Activated naive CD8-positive, alpha-beta T cell (primary cell): ENCODE measurements around the gene FAT1.

Source experiments
- H3K27ac Mint-ChIP-seq: one replicate; pipeline ENCODE4 v1.8.0; 2021; ENCODE audit warnings: mixed read lengths
- H3K27me3 Mint-ChIP-seq: one replicate; pipeline ENCODE4 v1.8.0; 2021; ENCODE audit warnings: mixed read lengths
- H3K36me3 Mint-ChIP-seq: one replicate; pipeline ENCODE4 v1.8.0; 2021; ENCODE audit warnings: mixed read lengths
- H3K4me1 Mint-ChIP-seq: one replicate; pipeline ENCODE4 v1.8.0; 2021; ENCODE audit warnings: low read depth, mixed read lengths
- H3K4me3 Mint-ChIP-seq: one replicate; pipeline ENCODE4 v1.8.0; 2021; ENCODE audit warnings: mild to moderate bottlenecking, mixed read lengths
- H3K9me3 Mint-ChIP-seq: one replicate; pipeline ENCODE4 v1.8.0; 2021; ENCODE audit warnings: low read depth, mixed read lengths

Gene FAT1

GRCh38 chr4:186701273-186701672, 22.4 kb downstream of the FAT1 start:
- Mint-ChIP-seq H3K27ac (no peak overlapping the region), H3K27me3 (no peaks in the 10 kb centered on the region), H3K4me1 (no peaks in the 10 kb centered on the region), H3K36me3 (no peaks in the 10 kb centered on the region), H3K9me3 (no peaks in the 10 kb centered on the region), H3K4me3 (no peak overlapping the region)

GRCh38 chr4:186700746-186701145, 22.9 kb downstream of the FAT1 start:
- H3K4me3 Mint-ChIP-seq: no peak overlapping the region
- no peaks in the 10 kb centered on the region for H3K36me3 Mint-ChIP-seq
- H3K27me3 Mint-ChIP-seq: no peaks in the 10 kb centered on the region
- no peaks in the 10 kb centered on the region for H3K9me3 Mint-ChIP-seq
- H3K4me1 Mint-ChIP-seq: no peaks in the 10 kb centered on the region
- no peak overlapping the region for H3K27ac Mint-ChIP-seq

- Mint-ChIP-seq H3K27ac (no peak overlapping the region), H3K4me3 (no peak overlapping the region), H3K4me1 (no peaks in the 10 kb centered on the region), H3K9me3 (no peaks in the 10 kb centered on the region), H3K27me3 (no peaks in the 10 kb centered on the region), H3K36me3 (no peaks in the 10 kb centered on the region)
These were observed 23.7 kb downstream of the FAT1 start for GRCh38 chr4:186699881-186700397.

GRCh38 chr4:186699298-186699697, 24.4 kb downstream of the FAT1 start:
- H3K9me3 Mint-ChIP-seq: no peaks in the 10 kb centered on the region
- H3K4me1 Mint-ChIP-seq: no peaks in the 10 kb centered on the region
- no peak overlapping the region for H3K27ac Mint-ChIP-seq
- H3K36me3 Mint-ChIP-seq: no peaks in the 10 kb centered on the region
- no peak overlapping the region for H3K4me3 Mint-ChIP-seq
- no peaks in the 10 kb centered on the region for H3K27me3 Mint-ChIP-seq

GRCh38 chr4:186698525-186698924, 25.1 kb downstream of the FAT1 start:
- H3K36me3 Mint-ChIP-seq: no peaks in the 10 kb centered on the region
- H3K4me3 Mint-ChIP-seq: no peak overlapping the region
- no peaks in the 10 kb centered on the region for H3K27me3 Mint-ChIP-seq
- no peaks in the 10 kb centered on the region for H3K9me3 Mint-ChIP-seq
- H3K27ac Mint-ChIP-seq: no peak overlapping the region
- no peaks in the 10 kb centered on the region for H3K4me1 Mint-ChIP-seq

GRCh38 chr4:186698028-186698427, 25.6 kb downstream of the FAT1 start:
- Mint-ChIP-seq H3K36me3 (no peaks in the 10 kb centered on the region), H3K27ac (no peak overlapping the region), H3K9me3 (no peaks in the 10 kb centered on the region), H3K27me3 (no peaks in the 10 kb centered on the region), H3K4me1 (no peaks in the 10 kb centered on the region), H3K4me3 (no peak overlapping the region)

GRCh38 chr4:186695392-186695791, 28.3 kb downstream of the FAT1 start:
- Mint-ChIP-seq H3K4me1 (no peaks in the 10 kb centered on the region), H3K9me3 (no peaks in the 10 kb centered on the region), H3K36me3 (no peaks in the 10 kb centered on the region), H3K4me3 (no peak overlapping the region), H3K27ac (no peak overlapping the region), H3K27me3 (no peaks in the 10 kb centered on the region)

GRCh38 chr4:186693894-186694293, 29.8 kb downstream of the FAT1 start:
- Mint-ChIP-seq H3K4me1 (no peaks in the 10 kb centered on the region), H3K27me3 (no peaks in the 10 kb centered on the region), H3K27ac (no peak overlapping the region), H3K4me3 (no peak overlapping the region), H3K36me3 (no peaks in the 10 kb centered on the region), H3K9me3 (no peaks in the 10 kb centered on the region)

- Mint-ChIP-seq H3K4me3 (no peak overlapping the region), H3K9me3 (no peaks in the 10 kb centered on the region), H3K36me3 (no peaks in the 10 kb centered on the region), H3K4me1 (no peaks in the 10 kb centered on the region), H3K27me3 (no peaks in the 10 kb centered on the region), H3K27ac (no peak overlapping the region)
These were observed 30.4 kb downstream of the FAT1 start for GRCh38 chr4:186693159-186693815.

- no peak overlapping the region for H3K4me3 Mint-ChIP-seq
- no peaks in the 10 kb centered on the region for H3K9me3 Mint-ChIP-seq
- H3K27ac Mint-ChIP-seq: no peak overlapping the region
- H3K4me1 Mint-ChIP-seq: no peaks in the 10 kb centered on the region
- no peaks in the 10 kb centered on the region for H3K36me3 Mint-ChIP-seq
- no peaks in the 10 kb centered on the region for H3K27me3 Mint-ChIP-seq
These were observed 32.3 kb downstream of the FAT1 start for GRCh38 chr4:186691396-186691795.

GRCh38 chr4:186689476-186689875, 34.2 kb downstream of the FAT1 start:
- H3K4me3 Mint-ChIP-seq: no peak overlapping the region
- no peaks in the 10 kb centered on the region for H3K27me3 Mint-ChIP-seq
- no peaks in the 10 kb centered on the region for H3K9me3 Mint-ChIP-seq
- H3K36me3 Mint-ChIP-seq: no peaks in the 10 kb centered on the region
- H3K27ac Mint-ChIP-seq: no peak overlapping the region
- H3K4me1 Mint-ChIP-seq: no peaks in the 10 kb centered on the region

- no peaks in the 10 kb centered on the region for H3K36me3 Mint-ChIP-seq
- no peaks in the 10 kb centered on the region for H3K27me3 Mint-ChIP-seq
- no peaks in the 10 kb centered on the region for H3K4me1 Mint-ChIP-seq
- H3K9me3 Mint-ChIP-seq: no peaks in the 10 kb centered on the region
- H3K27ac Mint-ChIP-seq: no peak overlapping the region
- H3K4me3 Mint-ChIP-seq: no peak overlapping the region
These were observed 35.3 kb downstream of the FAT1 start for GRCh38 chr4:186688150-186688943.

GRCh38 chr4:186687265-186687664, 36.4 kb downstream of the FAT1 start:
- no peak overlapping the region for H3K4me3 Mint-ChIP-seq
- H3K36me3 Mint-ChIP-seq: no peaks in the 10 kb centered on the region
- no peak overlapping the region for H3K27ac Mint-ChIP-seq
- H3K4me1 Mint-ChIP-seq: no peaks in the 10 kb centered on the region
- no peaks in the 10 kb centered on the region for H3K9me3 Mint-ChIP-seq
- no peaks in the 10 kb centered on the region for H3K27me3 Mint-ChIP-seq

- H3K27me3 Mint-ChIP-seq: no peaks in the 10 kb centered on the region
- no peak overlapping the region for H3K4me3 Mint-ChIP-seq
- H3K9me3 Mint-ChIP-seq: no peaks in the 10 kb centered on the region
- no peak overlapping the region for H3K27ac Mint-ChIP-seq
- no peaks in the 10 kb centered on the region for H3K4me1 Mint-ChIP-seq
- no peaks in the 10 kb centered on the region for H3K36me3 Mint-ChIP-seq
These were observed 37.9 kb downstream of the FAT1 start for GRCh38 chr4:186685767-186686183.

- no peaks in the 10 kb centered on the region for H3K9me3 Mint-ChIP-seq
- H3K36me3 Mint-ChIP-seq: no peaks in the 10 kb centered on the region
- no peaks in the 10 kb centered on the region for H3K4me1 Mint-ChIP-seq
- no peak overlapping the region for H3K4me3 Mint-ChIP-seq
- no peak overlapping the region for H3K27ac Mint-ChIP-seq
- H3K27me3 Mint-ChIP-seq: no peaks in the 10 kb centered on the region
These were observed 38.8 kb downstream of the FAT1 start for GRCh38 chr4:186684889-186685309.
